22Rv1 (cell line): ENCODE results near the gene SLC7A7.

Source experiments
- H3K27ac ChIP-seq: fragments of 450-650 bp; 2 replicates; pipeline ENCODE4 v1.5.1; 2017
- ZFX ChIP-seq: fragments of 450-650 bp; IDR thresholded peaks from 2 replicates; pipeline ENCODE4 v1.6.1; 2017; ENCODE audit warnings: antibody characterized with exemption, borderline replicate concordance
- TF ChIP-seq, protein P1 (sequence below): fragments of 450-650 bp; IDR thresholded peaks from 2 replicates; pipeline ENCODE4 v1.5.1; 2017; ENCODE audit warnings: mild to moderate bottlenecking

Gene SLC7A7

DNA sequence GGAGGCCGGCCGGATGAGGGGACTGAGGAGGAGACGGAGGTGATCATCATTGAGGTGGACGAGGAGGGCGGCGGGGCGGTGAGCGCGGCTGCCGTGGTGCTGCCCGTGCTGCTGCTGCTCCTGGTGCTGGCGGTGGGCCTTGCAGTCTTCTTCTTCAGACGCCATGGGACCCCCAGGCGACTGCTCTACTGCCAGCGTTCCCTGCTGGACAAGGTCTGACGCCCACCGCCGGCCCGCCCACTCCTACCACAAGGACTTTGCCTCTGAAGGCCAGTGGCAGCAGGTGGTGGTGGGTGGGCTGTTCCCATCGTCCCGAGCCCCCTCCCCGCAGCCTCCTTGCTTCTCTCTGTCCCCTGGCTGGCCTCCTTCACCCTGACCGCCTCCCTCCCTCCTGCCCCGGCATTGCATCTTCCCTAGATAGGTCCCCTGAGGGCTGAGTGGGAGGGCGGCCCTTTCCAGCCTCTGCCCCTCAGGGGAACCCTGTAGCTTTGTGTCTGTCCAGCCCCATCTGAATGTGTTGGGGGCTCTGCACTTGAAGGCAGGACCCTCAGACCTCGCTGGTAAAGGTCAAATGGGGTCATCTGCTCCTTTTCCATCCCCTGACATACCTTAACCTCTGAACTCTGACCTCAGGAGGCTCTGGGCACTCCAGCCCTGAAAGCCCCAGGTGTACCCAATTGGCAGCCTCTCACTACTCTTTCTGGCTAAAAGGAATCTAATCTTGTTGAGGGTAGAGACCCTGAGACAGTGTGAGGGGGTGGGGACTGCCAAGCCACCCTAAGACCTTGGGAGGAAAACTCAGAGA, 30.8 kb upstream of the SLC7A7 start:
- no peak overlapping the region for H3K27ac ChIP-seq

DNA sequence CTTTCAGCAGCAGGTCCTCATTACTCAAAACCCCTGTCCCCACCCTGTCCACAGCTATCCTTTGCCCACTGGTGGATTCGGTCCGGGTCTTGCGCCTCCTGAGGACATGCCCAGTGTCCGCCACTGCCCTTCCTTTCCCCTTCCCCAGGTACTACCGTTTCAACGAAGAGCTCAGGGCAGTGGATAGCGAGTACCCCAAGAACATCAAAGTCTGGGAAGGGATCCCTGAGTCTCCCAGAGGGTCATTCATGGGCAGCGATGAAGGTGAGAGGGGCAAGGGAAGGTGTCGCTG, 29.8 kb upstream of the SLC7A7 start:
- TF ChIP-seq ZFX, result no peak
- TF ChIP-seq, protein P1, sequence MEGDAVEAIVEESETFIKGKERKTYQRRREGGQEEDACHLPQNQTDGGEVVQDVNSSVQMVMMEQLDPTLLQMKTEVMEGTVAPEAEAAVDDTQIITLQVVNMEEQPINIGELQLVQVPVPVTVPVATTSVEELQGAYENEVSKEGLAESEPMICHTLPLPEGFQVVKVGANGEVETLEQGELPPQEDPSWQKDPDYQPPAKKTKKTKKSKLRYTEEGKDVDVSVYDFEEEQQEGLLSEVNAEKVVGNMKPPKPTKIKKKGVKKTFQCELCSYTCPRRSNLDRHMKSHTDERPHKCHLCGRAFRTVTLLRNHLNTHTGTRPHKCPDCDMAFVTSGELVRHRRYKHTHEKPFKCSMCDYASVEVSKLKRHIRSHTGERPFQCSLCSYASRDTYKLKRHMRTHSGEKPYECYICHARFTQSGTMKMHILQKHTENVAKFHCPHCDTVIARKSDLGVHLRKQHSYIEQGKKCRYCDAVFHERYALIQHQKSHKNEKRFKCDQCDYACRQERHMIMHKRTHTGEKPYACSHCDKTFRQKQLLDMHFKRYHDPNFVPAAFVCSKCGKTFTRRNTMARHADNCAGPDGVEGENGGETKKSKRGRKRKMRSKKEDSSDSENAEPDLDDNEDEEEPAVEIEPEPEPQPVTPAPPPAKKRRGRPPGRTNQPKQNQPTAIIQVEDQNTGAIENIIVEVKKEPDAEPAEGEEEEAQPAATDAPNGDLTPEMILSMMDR, result no peak
- no peak overlapping the region for H3K27ac ChIP-seq

More for the DNA sequence above, 30.8 kb upstream of the SLC7A7 start:
- TF ChIP-seq ZFX, result no peak
- TF ChIP-seq, protein P1, result no peak

DNA sequence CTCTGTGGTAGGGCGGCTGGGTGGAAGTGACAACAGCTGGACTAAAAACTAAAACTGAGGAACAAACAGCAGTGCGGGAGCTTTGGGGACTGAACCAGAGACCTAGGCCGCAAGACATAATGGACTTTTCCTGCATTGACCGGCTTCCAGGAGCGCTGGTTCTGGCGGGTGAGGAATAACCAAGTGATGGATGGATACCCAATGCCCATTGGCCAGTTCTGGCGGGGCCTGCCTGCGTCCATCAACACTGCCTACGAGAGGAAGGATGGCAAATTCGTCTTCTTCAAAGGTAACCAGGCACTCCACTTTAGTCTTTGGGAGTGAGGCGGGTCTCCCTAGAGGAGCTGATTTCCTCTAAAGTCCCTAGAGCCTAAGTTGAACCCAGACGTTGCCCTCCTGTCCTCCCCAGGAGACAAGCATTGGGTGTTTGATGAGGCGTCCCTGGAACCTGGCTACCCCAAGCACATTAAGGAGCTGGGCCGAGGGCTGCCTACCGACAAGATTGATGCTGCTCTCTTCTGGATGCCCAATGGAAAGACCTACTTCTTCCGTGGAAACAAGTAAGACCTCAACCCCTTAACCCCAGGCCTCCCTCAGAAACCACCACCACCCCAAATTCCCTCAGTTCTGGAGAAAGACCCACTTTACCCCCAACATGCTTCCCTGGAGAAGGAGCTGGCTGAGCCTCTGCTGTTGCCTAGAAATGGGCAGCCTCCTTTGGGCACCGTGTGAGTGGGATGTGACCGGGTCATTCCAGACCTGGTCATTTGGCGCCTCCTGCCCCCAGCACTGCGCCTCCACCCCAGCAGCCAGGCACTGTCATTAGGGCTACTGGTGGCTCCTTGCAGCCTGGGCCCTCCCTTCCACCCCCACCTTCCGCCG, 29.2 kb upstream of the SLC7A7 start:
- no peak for TF ChIP-seq ZFX
- no peak overlapping the region for H3K27ac ChIP-seq

DNA sequence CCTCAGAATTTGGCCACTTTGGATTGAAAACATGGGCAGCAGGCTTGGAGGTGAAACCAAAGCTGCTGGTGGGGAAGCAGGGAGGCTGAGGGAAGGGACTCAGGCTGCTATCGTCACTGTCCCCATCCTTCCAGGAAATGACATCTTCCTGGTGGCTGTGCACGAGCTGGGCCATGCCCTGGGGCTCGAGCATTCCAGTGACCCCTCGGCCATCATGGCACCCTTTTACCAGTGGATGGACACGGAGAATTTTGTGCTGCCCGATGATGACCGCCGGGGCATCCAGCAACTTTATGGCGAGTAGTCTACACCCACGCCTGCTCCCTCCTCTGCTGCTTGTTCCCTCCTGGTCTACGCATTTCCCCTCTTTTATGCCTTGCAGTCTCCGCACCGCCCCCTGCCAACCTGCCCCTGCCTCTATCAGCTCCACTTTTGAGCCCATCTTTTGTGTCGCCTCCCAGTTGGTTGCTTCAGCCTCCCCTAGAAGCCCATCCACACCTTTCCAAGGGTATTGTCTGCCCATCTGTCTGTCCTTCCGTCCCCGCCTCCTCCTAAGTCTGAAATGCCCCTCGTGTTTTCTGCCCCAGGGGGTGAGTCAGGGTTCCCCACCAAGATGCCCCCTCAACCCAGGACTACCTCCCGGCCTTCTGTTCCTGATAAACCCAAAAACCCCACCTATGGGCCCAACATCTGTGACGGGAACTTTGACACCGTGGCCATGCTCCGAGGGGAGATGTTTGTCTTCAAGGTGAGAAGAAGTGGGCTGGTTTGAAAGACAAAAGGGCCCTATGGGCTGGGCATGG, 28.1 kb upstream of the SLC7A7 start:
- no peak overlapping the region for H3K27ac ChIP-seq
- TF ChIP-seq, protein P1, result no peak
- no peak for TF ChIP-seq ZFX

DNA sequence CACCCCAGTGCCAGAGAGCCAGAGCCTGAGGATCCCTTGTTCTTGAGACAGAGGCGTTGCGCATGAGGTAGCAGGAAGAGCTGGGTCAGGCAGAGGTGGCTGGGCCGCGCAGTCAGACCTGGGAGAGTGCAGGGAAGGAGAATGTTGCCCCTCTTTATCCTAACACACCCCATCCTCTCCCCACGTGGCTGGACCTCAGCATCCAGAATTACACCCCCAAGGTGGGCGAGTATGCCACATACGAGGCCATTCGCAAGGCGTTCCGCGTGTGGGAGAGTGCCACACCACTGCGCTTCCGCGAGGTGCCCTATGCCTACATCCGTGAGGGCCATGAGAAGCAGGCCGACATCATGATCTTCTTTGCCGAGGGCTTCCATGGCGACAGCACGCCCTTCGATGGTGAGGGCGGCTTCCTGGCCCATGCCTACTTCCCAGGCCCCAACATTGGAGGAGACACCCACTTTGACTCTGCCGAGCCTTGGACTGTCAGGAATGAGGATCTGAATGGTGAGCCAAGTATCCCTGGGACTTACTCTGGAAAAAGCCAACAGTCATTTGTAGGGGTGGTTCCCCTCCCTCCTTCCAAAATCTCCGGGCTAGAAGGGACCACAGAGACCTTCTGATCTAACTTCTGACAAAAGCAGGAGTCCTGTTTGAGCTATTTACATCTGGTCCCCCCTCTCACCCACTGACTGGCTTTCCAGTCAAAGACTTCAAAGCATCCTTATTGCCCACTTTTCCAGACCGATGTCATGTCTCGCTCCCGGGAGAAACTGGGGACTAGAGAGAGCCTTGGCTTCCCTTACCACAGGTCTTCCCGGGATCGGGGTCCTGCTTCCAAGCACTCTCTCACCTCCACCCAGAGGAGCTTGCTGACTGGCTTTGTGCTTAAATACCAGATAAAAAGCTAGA, 27.2 kb upstream of the SLC7A7 start:
- H3K27ac ChIP-seq, result no peak overlapping the region
- TF ChIP-seq, protein P1, result no peak
- no peak for TF ChIP-seq ZFX

DNA sequence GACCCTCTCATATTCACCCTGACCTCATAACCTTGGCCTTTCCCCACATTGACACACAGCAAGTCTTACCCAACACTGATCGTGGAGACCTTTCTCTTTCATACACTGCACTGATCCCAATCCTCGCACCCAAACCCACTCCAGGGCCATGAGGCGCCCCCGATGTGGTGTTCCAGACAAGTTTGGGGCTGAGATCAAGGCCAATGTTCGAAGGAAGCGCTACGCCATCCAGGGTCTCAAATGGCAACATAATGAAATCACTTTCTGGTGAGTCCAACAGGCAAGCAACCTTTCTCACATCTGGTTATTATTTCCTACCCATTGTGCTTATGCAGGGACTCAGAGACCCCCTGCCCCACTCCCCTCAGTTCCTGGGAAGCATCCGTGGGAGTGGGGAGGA, 26.5 kb upstream of the SLC7A7 start:
- TF ChIP-seq, protein P1, result no peak
- TF ChIP-seq ZFX, result no peak
- no peak overlapping the region for H3K27ac ChIP-seq
